HuH-7.5 (cell line): ENCODE data around the gene MED23.

Experiments used
- DNase-seq: peaks from one replicate; pipeline ENCODE4 v3.0.0; 2011; ENCODE audit warnings: low spot score

MED23 gene

DNA sequence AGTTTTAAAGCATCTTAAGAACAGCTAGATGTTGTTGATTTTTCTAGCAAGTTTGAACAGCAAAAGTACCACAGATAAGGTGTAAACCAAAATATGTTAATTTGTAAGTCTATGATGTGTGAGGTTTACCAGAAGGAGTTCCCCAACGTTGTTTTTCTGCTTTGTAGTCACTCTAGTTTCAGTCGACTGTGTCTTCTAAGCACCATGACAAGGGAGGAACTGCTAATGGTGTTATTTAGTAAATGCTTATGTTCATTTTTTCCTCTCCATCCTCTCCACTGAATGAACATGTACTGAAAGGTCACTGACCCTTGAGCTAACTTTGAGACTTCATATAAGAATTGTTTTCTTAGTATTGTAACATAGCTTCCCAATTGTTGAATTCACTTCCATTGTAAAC lies 12.1 kb upstream of the MED23 start:
- no peak for DNase-seq

DNA sequence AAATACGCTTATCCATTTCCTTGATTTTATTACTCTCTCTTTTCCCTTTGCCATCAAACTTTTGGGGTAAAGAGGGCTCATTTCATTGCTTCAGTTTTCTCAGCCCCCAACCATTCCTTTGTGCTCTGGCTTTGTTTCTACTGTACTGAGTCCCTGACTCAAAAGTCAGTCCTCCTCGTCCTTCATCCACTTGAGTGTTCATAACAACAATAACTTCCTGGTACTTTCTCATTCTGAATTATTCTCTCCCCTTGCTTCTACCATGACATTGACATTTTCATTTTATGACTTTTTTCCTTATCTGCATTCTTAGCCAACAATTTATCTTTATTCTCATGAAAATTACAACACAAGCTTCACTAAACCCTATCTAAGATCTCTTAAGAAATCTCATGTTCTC lies 10.0 kb upstream of the MED23 start:
- DNase-seq = no peak

DNA sequence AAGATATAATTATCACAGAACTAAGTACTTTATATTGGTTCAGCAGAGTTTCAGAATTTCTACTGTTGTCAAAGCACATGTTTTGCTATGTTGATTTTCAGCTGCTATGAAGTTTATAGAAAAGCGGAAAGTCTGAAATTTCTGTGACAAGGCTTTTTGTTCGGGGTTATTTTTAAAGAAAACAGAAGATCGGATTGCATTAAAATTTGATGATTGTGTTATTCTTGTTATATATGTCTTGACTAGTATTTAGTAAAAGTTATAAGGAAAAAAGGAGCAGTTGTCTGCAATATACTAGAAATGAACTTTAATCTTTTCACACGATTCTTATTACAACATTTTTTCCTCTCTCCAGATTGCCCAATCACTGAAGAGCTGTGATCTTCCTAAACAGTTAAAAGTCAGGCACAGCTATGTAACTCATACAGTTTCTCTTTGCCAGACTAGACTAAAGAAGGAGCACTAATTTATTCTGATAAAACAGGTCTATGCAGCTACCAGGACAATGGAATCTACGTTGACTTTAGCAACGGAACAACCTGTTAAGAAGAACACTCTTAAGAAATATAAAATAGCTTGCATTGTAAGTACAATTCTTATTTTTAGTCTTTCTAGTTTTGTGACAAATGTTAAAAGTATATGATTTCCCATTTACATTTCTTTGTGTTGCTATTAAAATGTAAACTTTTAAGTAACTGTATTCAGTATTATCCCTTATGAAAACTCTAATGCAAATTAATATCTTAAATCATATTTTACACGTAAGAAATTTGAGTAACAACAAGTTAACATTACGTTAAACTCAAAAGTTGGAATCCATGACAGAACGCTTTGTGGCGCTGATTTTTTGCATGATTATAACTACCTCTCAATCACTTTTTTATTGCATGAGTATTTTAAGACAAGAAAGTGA lies 9.1 kb upstream of the MED23 start, which contains the start of gene ENPP3:
TSS of gene ENPP3 (plus strand) at position 423 of the 913 bp plus-strand sequence. CDS start at position 506, 83 bp downstream.
- DNase-seq = no peak

DNA sequence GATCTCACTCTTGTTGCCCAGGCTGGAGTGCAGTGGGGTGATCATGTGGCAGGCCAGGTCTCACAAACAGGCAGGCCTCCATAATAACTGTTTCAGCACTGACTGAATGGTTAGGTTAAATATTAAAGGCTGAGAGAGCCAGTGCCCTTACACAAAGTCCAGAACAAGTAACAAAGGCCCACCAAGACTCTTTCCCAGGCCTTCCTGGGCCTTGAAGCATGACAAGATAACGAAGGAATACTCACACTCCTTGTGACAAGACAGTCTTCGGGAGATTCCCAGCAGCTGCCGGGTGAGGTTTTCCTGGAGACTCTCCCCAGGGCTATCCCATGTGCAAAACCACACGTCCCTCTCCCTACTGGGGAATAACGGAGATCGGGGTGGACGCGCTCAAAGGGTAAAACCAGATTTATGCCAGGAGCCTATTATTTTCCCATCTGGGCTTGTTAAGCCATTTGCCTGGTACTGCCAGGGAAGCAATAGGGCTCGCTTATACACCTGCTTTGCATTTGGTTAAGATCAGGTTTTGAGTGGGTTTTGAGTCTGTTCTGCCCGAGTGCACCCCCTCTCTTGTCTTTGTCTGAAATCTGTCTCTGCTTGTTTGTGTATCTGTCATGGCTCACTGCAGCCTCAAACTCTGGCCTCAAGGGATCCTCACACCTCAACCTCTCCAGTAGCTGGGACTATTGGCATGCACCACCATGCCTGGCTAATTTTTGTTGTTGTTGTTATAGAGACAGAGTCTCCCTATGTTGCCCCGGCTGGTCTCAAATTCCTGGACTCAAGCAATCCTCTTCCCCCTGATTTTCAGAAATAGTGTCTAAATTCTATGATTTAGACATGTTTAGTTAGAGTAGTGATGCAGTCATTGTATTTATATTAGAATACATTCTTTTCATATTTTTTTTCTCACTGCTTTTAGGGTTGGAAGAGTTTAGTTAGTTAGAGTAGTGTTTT lies 7.6 kb upstream of the MED23 start:
- no peak for DNase-seq

DNA sequence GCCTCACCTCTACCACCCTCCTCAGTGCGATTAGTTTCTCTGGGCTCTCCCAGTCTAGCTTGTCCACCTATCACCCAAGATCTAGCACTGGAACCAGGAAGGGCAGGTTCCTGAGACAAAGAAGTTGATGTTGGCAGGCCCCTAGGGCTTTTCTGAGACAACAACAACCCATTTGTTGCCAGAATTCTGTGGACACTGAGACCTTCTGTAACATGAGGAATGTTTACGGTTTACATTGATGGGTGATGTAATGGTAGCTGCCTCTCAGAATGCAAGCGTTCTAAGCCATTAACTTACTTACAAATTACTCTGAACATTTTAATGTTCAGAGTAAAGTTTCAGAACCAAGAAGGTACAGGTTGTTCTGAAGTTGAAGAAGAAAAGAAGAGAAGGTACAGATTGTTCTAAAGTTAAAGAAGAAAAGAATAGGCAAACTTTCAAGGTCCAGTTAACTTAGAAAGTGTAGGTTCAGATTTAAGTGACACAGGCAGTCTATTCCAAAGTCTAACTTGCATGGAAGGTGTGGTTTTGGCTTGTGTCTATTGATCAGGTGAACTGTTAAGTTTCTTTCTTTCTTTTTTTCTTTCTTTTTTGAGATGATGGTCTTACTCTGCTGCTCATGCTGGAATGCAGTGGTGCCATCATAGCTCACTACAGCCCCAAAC lies 3.7 kb upstream of the MED23 start:
- DNase-seq = no peak

DNA sequence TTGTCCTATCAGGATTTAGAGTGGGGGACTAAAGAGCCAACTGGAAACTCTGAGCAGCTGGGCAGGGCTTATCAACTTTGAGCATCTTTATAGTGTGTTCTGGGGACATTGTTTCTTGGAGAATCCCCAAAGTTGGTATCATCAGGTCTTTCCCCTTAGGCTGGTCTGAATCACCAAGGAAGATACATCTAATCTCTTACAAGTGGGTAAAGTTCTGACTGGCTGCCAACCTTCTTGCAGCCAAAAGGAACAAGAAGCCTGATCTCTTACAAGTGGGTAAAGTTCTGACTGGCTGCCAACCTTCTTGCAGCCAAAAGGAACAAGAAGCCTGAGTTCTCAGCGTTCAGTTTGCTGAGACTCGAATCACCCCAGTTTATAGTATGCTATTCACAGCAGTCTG lies 1.6 kb upstream of the MED23 start:
- DNase-seq = no peak

DNA sequence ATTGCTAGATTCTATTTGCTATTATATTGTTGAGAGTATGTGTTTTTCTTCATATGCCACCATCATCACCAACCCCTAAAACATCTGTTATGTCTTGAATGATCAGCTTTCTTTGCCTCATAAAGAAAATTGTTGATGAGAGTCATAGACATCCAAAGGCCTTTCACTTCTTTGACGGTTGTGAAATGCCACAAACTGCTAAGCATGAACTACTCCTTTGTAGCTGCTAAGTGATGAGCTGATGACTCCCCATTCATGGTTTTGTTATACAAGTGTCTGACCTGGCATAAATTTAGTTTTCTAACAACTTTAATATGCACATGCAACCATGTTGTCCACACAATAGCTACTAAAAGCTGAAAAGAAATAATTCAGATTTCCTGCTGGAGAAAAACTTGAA lies 684 bp upstream of the MED23 start:
- DNase-seq = no peak

DNA sequence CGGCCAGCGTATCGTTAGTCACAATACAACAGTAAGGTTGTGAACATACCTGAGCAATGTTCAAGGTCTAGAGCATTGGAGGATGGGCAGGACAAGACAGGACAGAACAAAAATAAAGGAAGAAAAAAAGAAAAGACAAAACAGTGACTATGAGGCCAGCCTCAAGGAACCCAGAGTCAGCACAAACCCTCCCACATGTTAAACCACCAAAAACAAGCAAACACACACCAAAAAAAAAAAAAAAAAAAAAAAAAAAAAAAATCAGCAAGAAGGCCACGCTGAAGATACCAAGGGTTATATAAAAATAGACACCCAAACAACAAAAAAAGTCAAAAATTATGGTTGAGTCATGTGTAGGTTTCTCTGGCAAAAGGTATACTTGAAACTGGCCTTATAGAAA lies 12.8 kb downstream of the MED23 start:
- no peak for DNase-seq

DNA sequence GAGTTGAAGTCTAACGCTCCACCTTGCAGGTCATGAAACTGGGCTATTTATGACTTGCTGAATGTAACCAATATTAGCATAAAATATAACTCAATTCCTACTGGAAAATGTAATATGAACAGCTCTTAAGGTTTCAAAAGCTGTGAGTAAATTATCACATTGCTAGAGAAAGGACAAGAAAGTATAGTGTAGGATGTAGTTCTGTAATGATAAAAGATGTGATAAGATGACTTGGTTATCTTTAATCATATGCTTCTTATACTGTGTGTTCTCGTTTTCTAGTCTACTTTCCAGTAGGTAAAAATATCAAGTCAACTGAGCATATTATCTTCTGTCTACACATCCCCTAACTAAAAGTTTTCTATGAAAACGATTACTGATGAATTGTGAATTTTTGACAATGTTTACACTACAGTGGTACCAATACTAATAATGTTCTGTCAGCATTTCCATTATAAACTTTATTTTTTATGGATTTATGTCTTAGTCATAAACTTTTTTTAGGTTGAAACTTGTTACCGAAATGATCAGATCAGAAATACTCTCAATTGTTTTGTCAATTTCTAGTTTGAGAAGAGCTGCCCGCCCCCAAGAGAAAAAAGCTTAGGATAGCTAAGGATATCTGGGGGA lies 14.6 kb downstream of the MED23 start:
- no peak for DNase-seq

DNA sequence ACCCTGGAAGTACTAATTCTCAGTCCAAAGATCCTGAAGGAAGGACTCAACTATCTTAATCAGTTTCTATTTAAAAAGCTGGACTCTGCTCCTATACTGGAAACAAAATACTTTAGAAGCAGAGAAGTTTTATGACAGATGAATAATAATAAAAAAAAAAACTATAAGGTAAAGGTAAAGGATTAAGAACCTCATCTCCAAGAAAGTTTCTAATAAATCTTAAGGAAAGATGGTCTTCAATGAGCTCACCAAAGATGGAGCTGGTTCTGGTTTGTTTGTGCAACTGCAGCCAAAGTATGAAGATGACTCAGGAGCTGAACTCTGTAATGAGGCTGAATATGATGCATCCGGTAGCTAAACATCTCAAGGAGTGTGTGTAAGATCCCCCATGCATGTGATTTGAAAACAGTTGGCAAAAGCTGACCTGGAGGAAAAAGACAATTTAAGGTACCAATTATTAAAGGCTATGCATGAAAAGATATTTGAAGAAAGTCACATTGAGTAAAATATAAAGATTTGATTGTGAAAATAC lies 25.2 kb downstream of the MED23 start:
- no peak for DNase-seq

DNA sequence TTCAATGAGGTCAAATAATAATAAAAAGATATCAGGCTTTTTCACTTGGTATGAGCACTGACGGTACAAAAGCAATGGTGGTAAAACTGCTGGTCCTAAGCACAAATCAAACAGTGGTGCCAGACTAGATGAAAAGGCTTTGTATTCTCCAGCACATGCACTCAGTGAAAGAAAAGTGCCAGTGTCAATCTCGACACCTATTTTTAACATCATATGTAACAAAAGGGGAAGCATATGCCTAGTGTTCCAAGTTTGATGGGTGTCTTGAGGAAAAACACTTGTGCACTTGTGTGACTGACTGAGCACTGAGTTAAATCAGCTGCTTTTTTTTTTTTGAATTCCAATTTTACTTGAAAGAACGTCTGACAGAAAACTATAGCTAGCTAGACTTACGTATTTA lies 27.3 kb downstream of the MED23 start:
- no peak for DNase-seq

DNA sequence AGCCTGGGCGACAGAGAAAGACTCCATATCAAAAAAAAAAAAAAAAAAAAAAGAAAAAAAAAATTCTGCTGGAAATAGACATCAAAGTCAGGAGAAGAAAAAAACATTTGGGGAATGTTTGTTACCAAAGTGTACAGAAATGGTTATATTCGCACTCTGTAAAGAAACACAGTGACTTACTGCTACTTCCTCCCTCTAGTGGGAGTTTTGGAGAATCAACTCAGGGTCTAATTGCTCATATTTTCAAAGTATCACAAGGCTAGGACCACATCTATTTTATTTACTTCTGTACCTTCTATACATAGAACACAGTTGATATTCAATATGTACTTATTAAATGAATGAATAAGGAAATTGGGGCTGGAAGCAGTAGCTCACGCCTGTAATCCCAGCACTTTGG lies 30.6 kb downstream of the MED23 start:
- no peak for DNase-seq

DNA sequence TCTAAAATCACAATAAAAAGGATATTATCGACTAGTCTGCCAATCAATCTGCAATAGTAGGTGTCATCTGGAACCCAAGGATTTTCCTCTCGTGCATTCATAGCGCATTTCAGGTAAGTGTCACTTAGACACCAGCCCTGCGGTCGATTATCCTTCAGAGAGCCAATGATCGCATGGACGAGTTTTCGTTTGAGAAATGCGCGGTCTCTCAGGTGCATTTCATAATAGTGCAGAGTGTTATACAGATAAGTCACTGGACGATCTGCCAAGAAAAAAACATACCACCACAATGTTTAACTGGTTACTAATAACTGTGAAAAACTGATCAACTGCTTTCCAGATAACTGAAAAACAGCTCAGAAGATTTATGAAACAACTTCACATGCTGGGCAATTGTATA lies 34.0 kb downstream of the MED23 start:
- DNase-seq = no peak

DNA sequence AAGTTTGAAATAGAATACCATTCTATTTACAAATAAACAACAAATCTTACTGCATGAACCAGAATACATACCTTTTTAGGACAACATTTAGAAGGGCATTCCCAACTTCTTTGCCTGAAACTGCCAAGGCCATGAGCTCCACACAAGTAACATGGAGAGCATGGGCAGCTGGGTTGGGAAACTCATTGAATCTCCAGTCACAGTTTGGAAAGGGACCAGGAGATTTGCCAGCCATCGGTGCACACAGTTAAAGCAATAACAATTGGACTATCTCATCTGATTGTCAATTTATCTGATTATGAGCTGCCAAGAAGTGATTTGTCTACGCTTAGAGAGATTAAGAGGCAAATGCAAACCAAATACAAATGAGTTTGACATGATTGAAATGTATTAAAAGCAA lies 35.1 kb downstream of the MED23 start:
- no peak for DNase-seq

DNA sequence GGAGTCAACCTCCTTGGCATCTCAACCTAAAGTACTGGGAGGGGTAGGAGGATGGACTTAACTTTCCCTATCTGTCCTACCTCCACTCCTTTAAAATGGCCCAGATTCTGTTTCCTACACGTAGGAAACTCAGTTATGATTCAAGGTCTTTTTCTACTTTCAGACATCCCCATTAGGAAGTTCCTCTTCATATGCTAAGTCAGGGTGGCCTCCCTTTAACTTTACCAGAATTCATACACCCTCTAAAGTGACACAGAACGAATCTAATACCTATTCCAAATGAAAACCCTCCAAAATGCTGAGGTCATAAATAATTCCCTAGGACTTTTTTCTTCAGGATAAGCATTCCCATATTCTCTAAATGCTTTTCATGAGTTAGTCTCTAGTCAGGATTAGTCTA lies 39.4 kb downstream of the MED23 start:
- DNase-seq = no peak

DNA sequence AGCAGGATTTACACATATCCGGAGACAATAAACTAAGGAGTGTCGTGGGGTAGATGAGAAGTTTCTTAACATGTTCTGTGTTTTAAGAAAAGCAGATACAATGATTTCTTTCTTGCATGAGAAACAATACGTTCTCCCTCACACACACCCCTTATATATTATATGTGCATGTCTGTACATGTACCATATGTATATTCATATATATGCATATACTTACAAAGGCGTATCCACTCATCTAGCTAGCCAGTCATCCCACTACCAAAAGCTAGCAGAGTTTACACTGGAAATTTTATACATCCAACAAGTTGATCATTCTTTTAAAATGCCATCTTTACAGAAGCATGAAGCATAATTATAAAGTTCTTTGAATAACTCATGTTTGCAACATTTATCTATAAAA lies 40.1 kb downstream of the MED23 start:
- no peak for DNase-seq

DNA sequence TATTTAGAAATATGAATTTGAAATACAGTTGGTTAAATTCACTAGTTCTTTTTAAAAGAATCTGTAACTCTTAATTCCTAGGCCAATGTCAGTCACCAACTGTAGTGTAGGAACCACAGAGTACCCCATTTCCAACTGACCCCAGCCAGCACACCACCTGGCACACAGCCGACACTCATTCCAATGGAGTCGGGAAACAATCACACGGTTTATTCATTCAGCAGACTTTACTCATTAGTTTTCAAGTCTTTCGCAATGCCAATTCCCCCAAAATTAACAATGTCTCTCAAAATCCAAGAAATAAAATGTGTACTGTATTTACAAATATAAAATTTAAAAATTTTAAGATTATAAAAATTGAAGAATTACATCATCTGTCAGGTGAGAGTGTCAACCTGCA lies 41.5 kb downstream of the MED23 start:
- DNase-seq = no peak

DNA sequence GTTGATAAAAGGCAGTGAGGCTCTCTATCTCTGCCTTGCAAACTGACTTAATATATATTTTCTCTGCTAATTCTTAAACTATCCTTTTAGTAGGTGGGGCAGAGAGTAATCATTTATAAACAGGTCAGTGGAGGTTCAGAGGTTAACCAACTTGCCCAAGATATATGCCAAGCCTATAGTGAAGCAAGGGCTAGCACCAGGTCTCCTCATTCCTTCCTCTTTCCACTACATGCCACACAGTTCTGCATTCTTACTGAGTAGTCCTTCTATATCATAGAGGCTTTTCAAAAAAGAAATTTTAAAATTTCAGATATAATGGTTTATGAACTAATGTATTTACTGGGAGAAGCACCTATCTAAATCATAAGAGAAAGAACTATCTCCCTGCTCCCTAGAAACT lies 46.5 kb downstream of the MED23 start:
- no peak for DNase-seq

DNA sequence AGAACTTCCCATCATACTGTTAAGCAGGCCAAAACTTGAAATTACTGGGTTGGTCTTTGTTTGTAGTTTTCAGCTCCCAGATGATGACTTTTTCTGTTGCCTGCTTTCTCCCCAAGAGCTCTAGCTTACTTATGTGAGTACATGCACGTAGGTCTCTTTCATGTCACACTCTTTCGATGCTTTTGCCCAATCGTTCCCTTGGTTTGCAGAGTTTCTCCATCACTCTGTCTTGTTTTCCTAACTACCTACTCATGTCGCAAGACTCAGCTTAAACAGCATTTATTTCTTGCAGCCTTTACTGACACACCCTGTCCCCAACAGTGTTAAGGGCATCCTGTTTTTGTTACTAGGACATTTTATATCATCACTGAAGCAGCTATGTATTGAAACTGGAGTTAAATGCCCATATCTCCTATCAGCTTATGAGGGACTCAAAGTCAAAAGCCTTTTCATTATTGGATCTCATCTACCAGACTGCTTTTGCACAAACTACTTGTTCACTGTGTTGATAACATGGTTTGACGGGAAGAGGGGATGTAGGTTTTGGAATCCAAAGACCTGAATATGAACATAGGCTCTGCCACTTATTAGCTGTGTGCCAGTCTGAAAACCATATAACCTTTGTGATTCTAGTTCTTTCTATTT lies 52.1 kb downstream of the MED23 start:
- DNase-seq = no peak

DNA sequence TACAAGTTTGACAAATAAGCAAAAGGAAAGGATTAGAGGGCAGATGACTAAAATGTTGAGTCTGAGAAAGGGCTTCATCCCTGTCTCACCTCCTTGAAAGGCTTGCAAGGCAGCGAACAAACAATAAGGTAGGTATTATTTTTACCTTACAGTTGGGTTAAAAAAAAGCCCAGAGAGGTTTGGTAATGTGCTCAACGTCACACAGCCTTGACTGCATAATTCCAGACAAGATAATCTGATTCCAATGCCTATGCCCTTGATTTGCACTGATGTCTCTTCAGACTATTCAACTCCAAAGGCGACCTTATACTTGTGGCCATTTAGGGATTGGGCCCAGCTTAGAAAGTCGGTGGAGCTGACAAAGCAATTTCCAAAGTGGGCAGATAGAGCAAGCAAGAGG lies 53.4 kb downstream of the MED23 start:
- DNase-seq = no peak

DNA sequence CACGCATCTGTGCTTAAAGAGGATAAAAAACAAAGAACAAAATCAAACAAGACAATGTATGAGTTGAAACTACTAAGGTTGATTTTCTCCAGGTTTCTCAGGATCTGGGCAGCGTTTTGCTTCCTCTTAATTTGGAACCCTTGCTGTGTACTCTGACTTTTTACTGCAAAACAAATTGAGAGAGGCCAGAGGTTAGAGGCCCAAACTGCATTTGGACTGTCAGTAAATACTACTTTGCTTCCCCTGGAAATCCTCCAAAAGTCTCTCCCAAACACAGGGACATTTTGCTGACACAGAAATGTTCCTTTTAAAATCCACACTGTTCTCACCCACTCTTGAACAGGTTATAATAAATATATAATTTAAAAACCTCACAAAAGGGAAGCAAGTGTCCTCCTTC lies 53.9 kb downstream of the MED23 start:
- no peak for DNase-seq
